AG04449 (cell line): Measurements from ENCODE around the gene NIBAN1.
"Not testable (repeated sequence)": the region's sequence is repeated elsewhere in the genome, so short reads cannot be mapped to it uniquely, and the experiment has no call there.

Experiments
- CTCF ChIA-PET: fragments of 350-600 bp; formaldehyde crosslinking; extraction: SDS; loops from one replicate; lab custom pipeline; 2021; ENCODE audit warnings: antibody characterized with exemption; lab: Yijun Ruan, JAX
- POLR2A ChIA-PET: fragments of 400-600, 350-600 bp; formaldehyde crosslinking; extraction: SDS; loops from one replicate; lab custom pipeline; 2020; ENCODE audit warnings: antibody characterized with exemption, inconsistent platforms; lab: Yijun Ruan, JAX
- DNase-seq: peaks from one replicate; pipeline ENCODE4 v3.0.0-alpha.2; 2010; ENCODE audit warnings: low read depth, low spot score
- H3K4me3 ChIP-seq: 2 replicates; pipeline ENCODE4 v1.5.1; 2011; ENCODE audit warnings: low read depth, mild to moderate bottlenecking, control low read depth, low read length
- CTCF ChIP-seq: IDR thresholded peaks from one replicate; pipeline ENCODE4 v1.5.1; 2011; ENCODE audit warnings: mild to moderate bottlenecking, moderate library complexity, low read length, control low read depth, inconsistent platforms; ENCODE audit not compliant: insufficient read depth; ENCODE audit errors: missing control alignments

Gene NIBAN1

GRCh38 chr1:184958554-184959353 lies 15.6 kb downstream of the NIBAN1 start:
- POLR2A ChIA-PET, result no interaction called here
- H3K4me3 ChIP-seq, result no peak overlapping the region
- CTCF ChIA-PET, result interaction anchor here (1.5 to 1.6 kb wide), 2 partner anchors 23 to 153 kb away, joined by 4 to 5 read pairs; no protein-coding TSS in a partner anchor
- no peak for TF ChIP-seq CTCF
- DNase-seq, result no peak

- POLR2A ChIA-PET, DNase-seq, H3K4me3 ChIP-seq: not testable (repeated sequence)
- CTCF ChIA-PET, result interaction anchor here (1.5 to 1.6 kb wide), 2 partner anchors 24 to 153 kb away, joined by 4 to 5 read pairs; no protein-coding TSS in a partner anchor
Observed at GRCh38 chr1:184957901-184958300, 16.4 kb downstream of the NIBAN1 start.

GRCh38 chr1:184956999-184957700 lies 17.2 kb downstream of the NIBAN1 start:
- DNase-seq, result no peak
- TF ChIP-seq CTCF, result no peak
- H3K4me3 ChIP-seq, result no peak overlapping the region
- ChIA-PET CTCF (no interaction called here), POLR2A (no interaction called here)

GRCh38 chr1:184954232-184954995 lies 19.9 kb downstream of the NIBAN1 start:
- CTCF ChIA-PET, result interaction anchor here (0.9 to 1.5 kb wide), 4 partner anchors 9 to 149 kb away, joined by 3 to 4 read pairs (median 3); no protein-coding TSS in a partner anchor
- no peak overlapping the region for H3K4me3 ChIP-seq
- TF ChIP-seq CTCF, result peak; percentile 17
- no peak for DNase-seq
- POLR2A ChIA-PET, result interaction anchor here (0.6 kb wide), 1 partner anchor 17 kb away, joined by 3 read pairs; no protein-coding TSS in a partner anchor

GRCh38 chr1:184953600-184954219 lies 20.6 kb downstream of the NIBAN1 start:
- DNase-seq, result no peak
- no peak overlapping the region for H3K4me3 ChIP-seq
- POLR2A ChIA-PET, result no interaction called here
- CTCF ChIA-PET, result interaction anchor here (1.0 kb wide), 1 partner anchor 148 kb away, joined by 3 read pairs; no protein-coding TSS in a partner anchor
- no peak for TF ChIP-seq CTCF

- ChIA-PET POLR2A (no interaction called here), CTCF (no interaction called here)
- no peak for TF ChIP-seq CTCF
- no peak for DNase-seq
- no peak overlapping the region for H3K4me3 ChIP-seq
Observed at GRCh38 chr1:184952428-184952827, 21.9 kb downstream of the NIBAN1 start.
